HG03108 (cell line): ENCODE data around the gene PIGQ.

Source experiments
- ATAC-seq: cut with Tn5 transposase; IDR thresholded peaks from one replicate; pipeline ENCODE4 v1.9.1; 2021; ENCODE audit warnings: moderate library complexity; ENCODE audit not compliant: unreplicated experiment

Gene PIGQ

DNA sequence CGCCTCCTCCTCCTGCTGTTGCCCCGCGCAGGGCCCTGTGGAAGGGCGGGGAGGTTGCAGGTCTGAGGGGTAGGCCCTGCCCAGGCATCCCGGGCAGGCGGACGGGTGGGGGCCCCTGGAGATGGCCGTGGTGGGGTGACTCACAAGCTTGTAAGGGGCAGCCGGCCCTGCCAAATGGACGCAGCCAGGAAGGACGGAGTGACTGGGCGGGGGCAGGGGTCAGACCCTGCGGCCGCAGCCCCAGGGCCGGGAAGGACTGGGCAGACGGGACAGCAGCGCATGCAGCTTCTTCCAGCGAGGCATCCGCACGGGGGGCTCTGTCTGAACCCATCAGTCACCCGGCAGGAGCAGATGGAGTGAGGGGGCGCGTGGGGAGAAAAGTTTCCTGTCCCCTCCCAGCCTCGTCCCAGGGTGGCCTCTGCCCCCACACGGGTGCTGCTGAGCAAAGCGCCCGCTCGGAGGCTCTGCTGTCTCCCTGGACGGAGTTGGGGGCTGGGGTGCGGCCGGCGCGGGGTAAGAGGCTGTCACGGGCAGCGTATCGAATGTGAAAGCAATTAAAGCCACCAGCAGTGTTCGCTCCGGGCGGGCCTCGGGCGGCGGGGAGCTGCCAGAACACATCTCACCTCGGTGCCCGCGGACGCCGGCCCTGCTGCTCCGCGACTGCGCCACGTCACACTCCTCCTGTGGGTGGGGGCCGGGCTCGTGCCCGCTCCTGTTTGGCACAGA is 15.0 kb upstream of the PIGQ start:
- ATAC-seq: no peak

DNA sequence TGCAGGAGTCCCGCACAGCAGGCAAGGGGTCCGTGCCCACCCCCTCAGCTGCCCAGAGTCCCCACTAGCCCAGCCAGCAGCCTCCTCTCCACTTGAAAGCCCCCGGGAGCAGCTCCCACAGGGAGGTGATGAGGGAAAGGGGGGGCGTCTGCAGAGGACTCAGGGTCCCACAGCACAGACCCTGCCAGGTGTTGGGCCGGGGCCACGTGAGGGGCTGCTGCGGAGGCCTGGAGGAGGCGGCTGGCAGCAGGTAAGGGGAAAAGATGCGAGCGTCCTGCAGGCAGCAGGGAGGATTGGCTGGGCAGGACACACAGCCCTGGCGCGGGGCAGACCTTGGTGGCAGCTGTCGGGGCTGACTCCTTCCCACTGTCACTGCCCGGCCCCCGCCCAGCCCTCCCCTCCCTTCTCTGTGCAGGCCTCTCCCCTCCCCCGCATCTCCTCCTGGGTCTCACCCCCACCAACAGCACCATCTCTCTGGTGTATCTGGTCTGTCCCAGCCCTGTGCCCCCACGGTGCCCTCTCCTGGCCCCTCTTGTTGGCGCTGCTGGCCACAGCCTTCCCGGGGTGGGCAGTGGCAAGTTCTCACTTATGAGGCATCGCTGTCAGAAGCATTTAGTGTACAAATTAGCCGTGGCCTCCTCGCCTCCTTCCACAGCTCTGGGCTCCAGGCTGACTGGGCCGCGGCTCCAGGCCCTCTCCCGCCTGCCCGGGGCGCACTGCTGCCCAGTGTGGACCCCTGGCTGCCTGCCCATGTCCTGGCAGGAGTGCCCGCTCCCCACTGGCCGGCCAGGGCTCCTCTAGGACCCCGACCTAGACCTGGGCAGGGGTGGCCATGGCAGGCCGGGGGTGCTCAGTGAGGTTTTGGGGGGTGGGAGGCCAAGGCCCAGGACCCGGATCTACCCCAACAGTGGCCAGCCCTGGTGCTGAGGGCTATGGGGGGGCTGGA is 14.0 kb upstream of the PIGQ start:
- no peak for ATAC-seq

GRCh38 chr16:556474-557173 is 13.1 kb upstream of the PIGQ start:
- no peak for ATAC-seq

DNA sequence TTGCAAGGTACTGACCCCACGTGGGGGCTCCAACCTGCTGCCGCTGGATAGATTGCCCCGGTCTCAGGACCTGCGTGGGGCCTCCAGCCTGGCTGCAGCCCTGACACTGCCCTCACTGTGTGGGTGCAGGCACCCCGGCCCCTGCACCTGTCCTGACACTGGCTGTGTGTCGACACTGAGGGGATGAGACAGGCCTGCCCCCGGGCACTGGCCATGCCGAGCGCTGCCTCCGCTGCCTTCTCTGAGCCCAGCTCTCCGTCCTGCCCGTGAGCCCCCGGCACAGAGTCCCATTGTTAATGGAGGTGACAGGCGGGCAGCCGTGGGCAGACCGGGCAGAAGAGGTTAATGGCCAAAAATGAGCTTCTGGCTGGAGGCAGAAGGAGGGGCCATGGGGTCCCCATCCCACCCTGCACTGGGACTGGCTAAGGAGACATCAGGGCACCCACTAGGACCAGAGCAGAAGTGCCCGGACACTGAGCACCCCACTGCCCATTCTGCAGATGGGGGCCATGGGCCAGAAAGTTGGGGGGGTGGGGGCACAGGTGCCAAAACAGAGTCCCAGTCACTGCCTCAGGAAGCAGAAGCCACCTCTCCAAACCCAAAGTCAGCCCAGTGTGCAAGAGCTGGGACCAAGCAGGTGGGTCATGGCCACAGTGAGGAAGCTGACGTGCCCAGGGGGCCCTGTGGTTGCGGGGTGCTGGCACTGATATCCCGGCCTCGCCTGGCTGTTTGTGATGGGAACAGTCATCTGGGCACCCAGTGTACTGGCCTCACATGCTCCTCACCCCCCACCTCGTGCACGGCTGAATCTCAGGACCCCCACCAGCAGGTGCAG is 12.1 kb upstream of the PIGQ start:
- no peak for ATAC-seq

- no peak for ATAC-seq
These were observed 11.3 kb upstream of the PIGQ start for GRCh38 chr16:558298-559020.

- ATAC-seq: no peak
These were observed 10.8 kb upstream of the PIGQ start for GRCh38 chr16:559021-559380.

GRCh38 chr16:559411-560203 is 10.2 kb upstream of the PIGQ start:
- no peak for ATAC-seq

- no peak for ATAC-seq
These were observed 9.5 kb upstream of the PIGQ start, which contains the start of gene PRR35 for GRCh38 chr16:560204-560700. Gene PRR35 (plus strand): TSS chr16:560394. CDS start chr16:563295, 2,901 bp downstream.

GRCh38 chr16:560701-561412 is 8.9 kb upstream of the PIGQ start:
- ATAC-seq: no peak

GRCh38 chr16:561413-561794 is 8.4 kb upstream of the PIGQ start:
- no peak for ATAC-seq

DNA sequence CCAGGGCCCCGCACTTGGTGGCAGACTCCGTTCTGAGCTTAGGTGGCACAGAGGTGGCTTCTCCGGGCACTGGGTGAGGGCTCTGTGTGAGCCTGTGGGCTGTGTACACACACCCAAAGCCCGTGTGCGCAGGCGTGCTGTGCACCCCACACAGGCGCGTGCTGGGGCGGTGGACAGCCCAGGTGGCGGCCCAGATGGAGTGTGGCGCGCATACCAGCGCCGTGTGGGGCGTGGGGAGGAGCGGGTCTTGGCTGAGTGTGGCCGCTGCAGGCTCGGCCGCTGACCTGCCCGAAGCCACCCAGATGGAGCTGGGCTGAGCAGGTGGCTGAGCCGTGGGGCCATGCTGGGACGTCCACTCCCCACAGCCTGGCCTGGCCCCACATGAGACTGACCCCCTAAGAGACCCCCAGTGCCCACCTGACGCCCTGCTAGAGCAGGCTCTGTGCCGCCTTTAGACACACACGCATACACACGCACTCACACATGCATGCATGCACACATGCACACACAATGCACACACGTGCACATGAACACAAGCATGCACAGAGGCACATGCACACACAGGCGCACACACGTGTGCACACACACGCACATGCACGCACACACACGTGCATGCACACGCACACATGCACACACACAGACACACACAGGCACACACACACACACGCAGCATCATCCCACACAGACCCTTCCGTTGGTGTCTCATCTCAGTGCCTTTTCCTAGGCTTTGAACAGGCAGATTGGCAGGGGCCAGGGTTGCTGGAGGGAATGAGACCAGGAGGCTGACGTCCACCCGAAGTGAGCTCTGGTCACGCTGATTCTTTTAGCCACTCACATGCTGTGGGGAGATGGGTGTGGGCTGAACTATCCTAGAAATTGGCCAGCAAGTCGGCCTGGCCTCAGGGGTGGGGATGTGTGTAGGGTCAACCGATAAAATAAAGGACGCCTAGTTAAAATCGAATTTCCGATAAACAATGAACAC is 7.5 kb upstream of the PIGQ start:
- ATAC-seq: no peak

GRCh38 chr16:563072-563644 is 6.6 kb upstream of the PIGQ start:
- no peak for ATAC-seq

GRCh38 chr16:564690-565418 is 4.9 kb upstream of the PIGQ start:
- ATAC-seq: no peak

GRCh38 chr16:565419-566330 is 4.1 kb upstream of the PIGQ start:
- no peak for ATAC-seq
